Pancreas (tissue), 10 donors: ENCODE results near the gene TSGA10IP. TPM values are rescaled to one million over a fixed set of nuclear protein-coding genes. Genes with fewer than 3 reads are reported as not detected.

Source experiments
- ATAC-seq, 4 donors: fragments of 200-7000 bp; cut with Tn5 transposase; one replicate each; pipeline versions ENCODE4 v1.8.0 to v1.9.1; 2020; ENCODE audit warnings: mild to moderate bottlenecking in 4 of 4, moderate library complexity in 4 of 4
- DNase-seq, 6 donors: peaks; one replicate each; pipeline ENCODE4 v3.0.0-alpha.2; 2020
- FAIRE-seq: peaks from 2 replicates; lab custom pipeline; 2012; peaks lifted over from hg19 to GRCh38; lab: Jason Lieb, UNC
- H3K27ac ChIP-seq, 4 donors: fragments of 200-600 bp; sonication (generic); 1 replicate in 3 of 4; 2 replicates in 1 of 4; pipeline versions ENCODE4 v1.5.0 to v1.8.0; 2020
- H3K27me3 ChIP-seq, 4 donors: fragments of 200-600 bp; one replicate each; pipeline ENCODE4 v1.8.0; 2021
- H3K36me3 ChIP-seq, 3 donors: fragments of 200-600 bp; sonication (generic) in 1 of 3; one replicate each; pipeline versions ENCODE4 v1.5.0 to v1.8.0; 2020 to 2021
- H3K4me1 ChIP-seq, 3 donors: fragments of 200-600 bp; one replicate each; pipeline ENCODE4 v1.8.0; 2021
- H3K4me3 ChIP-seq, 4 donors: fragments of 200-600 bp; sonication (generic) in 2 of 4; one replicate each; pipeline versions ENCODE4 v1.5.0 to v1.8.0; 2020 to 2021
- H3K9me3 ChIP-seq, 4 donors: fragments of 200-600 bp; one replicate each; pipeline ENCODE4 v1.8.0; 2021
- CTCF ChIP-seq, 4 donors: fragments of 200-600 bp; sonication (generic) in 3 of 4; IDR thresholded peaks; one replicate each; pipeline versions ENCODE4 v1.5.0 to v1.8.0; 2021; ENCODE audit warnings: antibody characterized with exemption in 4 of 4
- WGBS, 2 donors: extraction: QIAGEN DNeasy Blood & Tissue Kit; methylation state at CpG; one replicate each; pipeline ENCODE4 v1.1.7; 2013; 5-methylcytosine and 5-hydroxymethylcytosine counted together
- intact Hi-C, 3 donors: fragments of 100-400 bp; cut with DNase I; formaldehyde crosslinking; loops; one replicate each; pipeline versions ENCODE4 v1.11.1 to v1.14.2; 2022
- polyA plus RNA-seq, 2 donors: library from polyadenylated mRNA; stranded (reverse); fragments of 200-250 nt; gene quantifications; one replicate each; pipeline ENCODE4 v1.2.3, GENCODE V29; 2013
- total RNA-seq, 6 donors: library from RNA; stranded (reverse); fragmentation: NEBNext Ultra II Directional in 4 of 6; extraction: Animal tissue kit (Norgen Biotek cat#: 25700) in 4 of 6; gene quantifications; one replicate each; pipeline versions ENCODE4 v1.2.1 to v1.2.4, GENCODE V29; 2021 to 2023
- donor health status: healthy with polysubstance abuse.
- donor health status: DM: no; HTN: no; CAD: no; lungs with moderate emphysema.
- donor health status: DM: no; HTN: no; CAD: no.
- donor health status: control.
- donor health status: control.
- donor health status: Bipolar disorder and iron deficiency.
- donor health status: DM: yes; HTN: yes; CAD: no.
- donor health status: DM: no; HTN: no; CAD: no.
- donor health status: DM: no; HTN: no; CAD: no.
- donor health status: DM: yes; HTN: yes; CAD: no.

TSGA10IP gene
- total and polyA plus RNA-seq, 8 donors = 0.19 TPM; not detected in 7

- H3K4me3 ChIP-seq = peak overlapping the region; percentile 89 to 98 (median 96)
- no peaks in the 10 kb centered on the region for H3K9me3 ChIP-seq
- no peak for FAIRE-seq
- peaks cover 0 to 25% (median 12%) of the 10 kb centered on the region in 3 donors for H3K4me1 ChIP-seq
- WGBS, 2 donors = 0 to 1% methylated on average over 55 to 60 of the region's 60 CpGs
- peak in 4 of 6 donors; percentile 57 to 88 (median 70) for DNase-seq
- H3K27ac ChIP-seq = peak overlapping the region; percentile 57 to 73 (median 66)
- TF ChIP-seq CTCF (IDR thresholded peaks at IDR 0.05) = no peak
- no peaks in the 10 kb centered on the region for H3K27me3 ChIP-seq
- no peaks in the 10 kb centered on the region for H3K36me3 ChIP-seq
- peak; percentile 22 to 48 (median 35) for ATAC-seq
- intact Hi-C loops = no loop called here
Observed at GRCh38 chr11:65919573-65920371, 25.5 kb upstream of the TSGA10IP start.

GRCh38 chr11:65920372-65920802, 24.9 kb upstream of the TSGA10IP start:
- TF ChIP-seq CTCF (IDR thresholded peaks at IDR 0.05) = no peak
- DNase-seq = peak in 4 of 6 donors; percentile 37 to 81 (median 50)
- no peak overlapping the region for H3K27ac ChIP-seq

DNA sequence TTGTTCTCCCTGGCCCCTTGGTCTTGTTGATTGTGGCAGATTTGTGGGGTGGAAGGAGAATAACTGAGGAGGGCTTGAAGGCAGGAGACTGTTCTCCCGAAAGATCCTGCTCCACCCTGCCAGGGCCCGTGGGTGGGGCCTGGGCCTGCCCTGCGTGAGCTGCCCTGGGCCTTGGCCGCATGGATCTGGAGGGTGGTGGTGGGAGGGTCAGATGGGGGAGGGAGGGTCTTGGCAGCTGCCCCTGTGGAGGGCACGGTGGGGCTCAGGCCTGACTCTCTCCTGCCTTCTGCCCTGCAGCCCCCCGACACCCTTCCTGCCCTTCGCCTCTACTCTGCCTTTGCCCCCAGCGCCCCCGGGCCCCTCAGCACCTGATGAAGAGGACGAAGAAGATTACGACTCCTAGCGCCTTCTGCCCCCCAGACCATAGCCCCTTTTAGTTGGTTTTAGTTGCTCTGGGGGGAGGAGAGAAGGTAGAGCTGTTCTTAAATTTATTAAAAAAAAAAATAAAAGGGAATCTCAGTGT, 24.2 kb upstream of the TSGA10IP start:
- DNase-seq (peak in 1 of 6 donors; percentile 50), FAIRE-seq (no peak)
- no peak overlapping the region for H3K4me3 ChIP-seq

More at GRCh38 chr11:65920372-65920802, 24.9 kb upstream of the TSGA10IP start:
- FAIRE-seq (no peak), ATAC-seq (no peak)
- Histone ChIP-seq H3K4me3 (peak overlapping the region; percentile 89 to 98 (median 96)), H3K27me3 (no peaks in the 10 kb centered on the region), H3K9me3 (no peaks in the 10 kb centered on the region), H3K36me3 (no peaks in the 10 kb centered on the region), H3K4me1 (peaks cover 0 to 25% (median 12%) of the 10 kb centered on the region in 3 donors)
- 50 to 59% methylated on average over 15 of the region's 15 CpGs for WGBS, 2 donors
- intact Hi-C loops = no loop called here

DNA sequence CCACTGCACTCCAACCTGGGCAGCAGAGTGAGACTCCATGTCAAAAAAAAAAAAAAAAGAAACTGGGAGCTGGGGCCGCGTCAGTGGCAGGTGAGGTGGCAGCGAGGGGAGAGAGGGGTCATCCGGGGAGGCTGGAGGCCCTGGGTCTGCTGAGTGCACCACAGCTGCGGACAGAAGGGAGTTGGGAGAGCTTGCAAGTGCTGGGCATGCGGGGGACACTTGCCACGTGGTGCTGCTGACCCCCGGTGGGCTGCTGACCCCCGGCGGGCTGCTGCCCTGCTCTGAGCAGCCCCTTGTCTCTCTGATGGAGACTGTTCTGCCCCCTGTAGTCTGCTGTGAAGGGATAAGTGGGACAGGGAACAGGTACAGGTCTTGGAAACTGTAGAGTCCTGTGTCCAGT, 23.4 kb upstream of the TSGA10IP start:
- WGBS, 2 donors = 90 to 95% methylated on average over 10 of the region's 10 CpGs
- no peak for ATAC-seq
- intact Hi-C loops = no loop called here
- DNase-seq = no peak
- FAIRE-seq = no peak
- no peak overlapping the region for H3K27ac ChIP-seq
- H3K9me3 ChIP-seq = no peaks in the 10 kb centered on the region
- H3K4me3 ChIP-seq = no peak overlapping the region
- TF ChIP-seq CTCF (IDR thresholded peaks at IDR 0.05) = no peak
- H3K4me1 ChIP-seq = peaks cover 0 to 17% (median 12%) of the 10 kb centered on the region in 3 donors
- H3K36me3 ChIP-seq = no peaks in the 10 kb centered on the region
- no peaks in the 10 kb centered on the region for H3K27me3 ChIP-seq

More for the DNA sequence above, 24.2 kb upstream of the TSGA10IP start:
- no peak for TF ChIP-seq CTCF (IDR thresholded peaks at IDR 0.05)
- intact Hi-C loops = no loop called here
- no peak overlapping the region for H3K27ac ChIP-seq
- H3K4me1 ChIP-seq = peaks cover 0 to 20% (median 12%) of the 10 kb centered on the region in 3 donors
- no peaks in the 10 kb centered on the region for H3K36me3 ChIP-seq
- WGBS, 2 donors = 85 to 92% methylated on average over 12 of the region's 12 CpGs
- ATAC-seq = no peak
- no peaks in the 10 kb centered on the region for H3K27me3 ChIP-seq
- no peaks in the 10 kb centered on the region for H3K9me3 ChIP-seq
